ENCODE results near the gene CPSF4. TPM values are rescaled to one million over a fixed set of nuclear protein-coding genes. Genes with fewer than 3 reads are reported as not detected.

Gene CPSF4
- total RNA-seq, 4 donors from 2014 or later = 34.3 to 77.9 (median 50.1) TPM

GRCh38 chr7:99504281-99504602 lies 65.5 kb downstream of the CPSF4 start:
- H3K9me3 ChIP-seq = no peaks in the 10 kb centered on the region
- peaks cover 0 to 46% (median 26%) of the 10 kb centered on the region in 4 donors for H3K4me1 ChIP-seq

GRCh38 chr7:99504603-99505323 lies 66.0 kb downstream of the CPSF4 start, which contains the start of gene ZKSCAN5:
Gene ZKSCAN5, plus strand, starts transcription at chr7:99504662. Its CDS starts 1,383 bp downstream, at chr7:99506045.
- DNase-seq (ENCODE audit: low spot score in 2 of 2) = peak; percentile 99
- TF ChIP-seq EP300 (IDR thresholded peaks at IDR 0.05) (peak; percentile 8 to 74), CTCF (IDR thresholded peaks at IDR 0.05) (peak in 2 of 5 experiments; percentile 21 to 32), POLR2A (IDR thresholded peaks at IDR 0.05) (peak; percentile 11 to 39)
- H3K4me3 ChIP-seq = peak within 1 kb of the TSS; percentile 63 to 81 (median 72)
- peaks cover 0 to 10% (median 0%) of the 10 kb centered on the region in 3 donors for H3K36me3 ChIP-seq
- peaks cover 0 to 45% (median 26%) of the 10 kb centered on the region in 4 donors for H3K4me1 ChIP-seq
- no peaks in the 10 kb centered on the region for H3K9me3 ChIP-seq
- no peaks in the 10 kb centered on the region for H3K27me3 ChIP-seq
- WGBS, 2 donors = 0 to 1% methylated on average over 37 to 46 of the region's 53 CpGs
- H3K27ac ChIP-seq = peak within 1 kb of the TSS; percentile 88 to 96 (median 94)

More at GRCh38 chr7:99504281-99504602, 65.5 kb downstream of the CPSF4 start:
- Histone ChIP-seq H3K36me3 (peaks cover 0 to 5% (median 0%) of the 10 kb centered on the region in 3 donors), H3K27me3 (no peaks in the 10 kb centered on the region), H3K27ac (peak overlapping the region; percentile 88 to 96 (median 94)), H3K4me3 (peak overlapping the region; percentile 63 to 81 (median 72))
- DNase-seq (ENCODE audit: low spot score in 2 of 2) = no peak
- TF ChIP-seq EP300 (IDR thresholded peaks at IDR 0.05) (peak in 1 of 2 donors; percentile 24), POLR2A (IDR thresholded peaks at IDR 0.05) (no peak), CTCF (IDR thresholded peaks at IDR 0.05) (peak in 1 of 5 experiments; percentile 17)
- 5 to 9% methylated on average over 12 to 19 of the region's 19 CpGs for WGBS, 2 donors

GRCh38 chr7:99505324-99505662 lies 66.5 kb downstream of the CPSF4 start:
- H3K27me3 ChIP-seq = no peaks in the 10 kb centered on the region
- H3K9me3 ChIP-seq = no peaks in the 10 kb centered on the region
- H3K27ac ChIP-seq = peak overlapping the region; percentile 88 to 96 (median 94)
- H3K36me3 ChIP-seq = peaks cover 0 to 15% (median 0%) of the 10 kb centered on the region in 3 donors
- no peak for DNase-seq (ENCODE audit: low spot score in 2 of 2)
- peak overlapping the region; percentile 63 to 81 (median 72) for H3K4me3 ChIP-seq
- TF ChIP-seq CTCF (IDR thresholded peaks at IDR 0.05) = no peak
- TF ChIP-seq POLR2A (IDR thresholded peaks at IDR 0.05) = no peak
- TF ChIP-seq EP300 (IDR thresholded peaks at IDR 0.05) = no peak
- WGBS, 2 donors = 1 to 2% methylated on average over 10 to 11 of the region's 11 CpGs
- H3K4me1 ChIP-seq = peaks cover 0 to 45% (median 26%) of the 10 kb centered on the region in 4 donors

Other genes starting within 250 kb of the CPSF4 start
- gene KPNA7, start 230.8 kb upstream of the CPSF4 start, total RNA-seq = 1 to 10 TPM in 1 of 4 donors, not detected in 3; 1.2 TPM
- not detected for gene MYH16, start 166.1 kb upstream of the CPSF4 start, total RNA-seq
- 100 to 1,000 TPM in 3 of 4 donors, 10 to 100 TPM in 1; 92.2 to 151 (median 118) TPM for gene ARPC1A, start 113.0 kb upstream of the CPSF4 start, total RNA-seq
- 100 to 1,000 TPM; 178 to 337 (median 306) TPM for gene ARPC1B, start 64.2 kb upstream of the CPSF4 start, total RNA-seq
- gene PDAP1, start 30.3 kb upstream of the CPSF4 start, total RNA-seq = 100 to 1,000 TPM in 1 of 4 donors, 10 to 100 TPM in 3; 65.4 to 107 (median 68.8) TPM
- 10 to 100 TPM; 55.9 to 87.3 (median 75.8) TPM for gene BUD31, start 30.0 kb upstream of the CPSF4 start, total RNA-seq
- 10 to 100 TPM in 2 of 4 donors, 1 to 10 TPM in 2; 6.9 to 10.8 (median 9.5) TPM for gene PTCD1, start 145 bp upstream of the CPSF4 start, total RNA-seq
- 100 to 1,000 TPM; 127 to 656 (median 375) TPM for gene ATP5MF, start 27.2 kb downstream of the CPSF4 start, total RNA-seq
- 10 to 100 TPM in 3 of 4 donors, 1 to 10 TPM in 1; 7.4 to 16.5 (median 12.1) TPM for gene ZNF789, start 33.9 kb downstream of the CPSF4 start, total RNA-seq
- gene ZNF394, start 61.3 kb downstream of the CPSF4 start, total RNA-seq = 10 to 100 TPM; 36.9 to 47.3 (median 44.5) TPM
- gene ZKSCAN5, start 65.7 kb downstream of the CPSF4 start, total RNA-seq = 10 to 100 TPM in 2 of 4 donors, 1 to 10 TPM in 2; 9.0 to 11.7 (median 9.9) TPM
- gene FAM200A, start 113.2 kb downstream of the CPSF4 start, total RNA-seq = 1 to 10 TPM; 4.8 to 8.8 (median 5.6) TPM
- gene ZNF655, start 119.7 kb downstream of the CPSF4 start, total RNA-seq = 100 to 1,000 TPM in 2 of 4 donors, 10 to 100 TPM in 2; 90.8 to 140 (median 104) TPM
- gene TMEM225B, start 159.3 kb downstream of the CPSF4 start, total RNA-seq = 1 to 10 TPM in 3 of 4 donors, not detected in 1; 1.2 to 1.8 (median 1.5) TPM
- 10 to 100 TPM; 23.2 to 34.1 (median 30.2) TPM for gene ZSCAN25, start 178.0 kb downstream of the CPSF4 start, total RNA-seq
- 10 to 100 TPM in 2 of 4 donors, 1 to 10 TPM in 2; 2.4 to 42.9 (median 10.7) TPM for gene CYP3A5, start 241.1 kb downstream of the CPSF4 start, total RNA-seq

All from tibial nerve (tissue), 4 donors.